Activated naive CD4-positive, alpha-beta T cell treated with anti-CD3 and anti-CD28 coated beads, Interleukin-2, amount 10 ng/mL, durations not matched to agents 7 days and 5 days (primary cell): ENCODE data around the gene KRTAP5-6.
"Not testable (repeated sequence)": the region's sequence is repeated elsewhere in the genome, so short reads cannot be mapped to it uniquely, and the experiment has no call there.

Experiments used
- CTCF ChIA-PET: fragments of 350-600 bp; sonication (Branson Sonifier 250); formaldehyde crosslinking; loops from one replicate; lab custom pipeline; 2021; ENCODE audit warnings: antibody characterized with exemption; lab: Charles Lee
- DNase-seq: peaks from one replicate; pipeline ENCODE4 v3.0.0-alpha.2; 2020
- H3K27ac Mint-ChIP-seq: one replicate; pipeline ENCODE4 v1.8.0; 2021; ENCODE audit warnings: mild to moderate bottlenecking, moderate library complexity, mixed read lengths
- H3K27me3 Mint-ChIP-seq: one replicate; pipeline ENCODE4 v1.8.0; 2021; ENCODE audit warnings: mild to moderate bottlenecking, mixed read lengths
- H3K36me3 Mint-ChIP-seq: one replicate; pipeline ENCODE4 v1.8.0; 2021; ENCODE audit warnings: mixed read lengths
- H3K4me1 Mint-ChIP-seq: one replicate; pipeline ENCODE4 v1.8.0; 2021; ENCODE audit warnings: mixed read lengths
- H3K4me3 Mint-ChIP-seq: one replicate; pipeline ENCODE4 v1.8.0; 2021; ENCODE audit warnings: mild to moderate bottlenecking, moderate library complexity, mixed read lengths
- H3K9me3 Mint-ChIP-seq: one replicate; pipeline ENCODE4 v1.8.0; 2021; ENCODE audit warnings: mixed read lengths

The KRTAP5-6 gene

DNA sequence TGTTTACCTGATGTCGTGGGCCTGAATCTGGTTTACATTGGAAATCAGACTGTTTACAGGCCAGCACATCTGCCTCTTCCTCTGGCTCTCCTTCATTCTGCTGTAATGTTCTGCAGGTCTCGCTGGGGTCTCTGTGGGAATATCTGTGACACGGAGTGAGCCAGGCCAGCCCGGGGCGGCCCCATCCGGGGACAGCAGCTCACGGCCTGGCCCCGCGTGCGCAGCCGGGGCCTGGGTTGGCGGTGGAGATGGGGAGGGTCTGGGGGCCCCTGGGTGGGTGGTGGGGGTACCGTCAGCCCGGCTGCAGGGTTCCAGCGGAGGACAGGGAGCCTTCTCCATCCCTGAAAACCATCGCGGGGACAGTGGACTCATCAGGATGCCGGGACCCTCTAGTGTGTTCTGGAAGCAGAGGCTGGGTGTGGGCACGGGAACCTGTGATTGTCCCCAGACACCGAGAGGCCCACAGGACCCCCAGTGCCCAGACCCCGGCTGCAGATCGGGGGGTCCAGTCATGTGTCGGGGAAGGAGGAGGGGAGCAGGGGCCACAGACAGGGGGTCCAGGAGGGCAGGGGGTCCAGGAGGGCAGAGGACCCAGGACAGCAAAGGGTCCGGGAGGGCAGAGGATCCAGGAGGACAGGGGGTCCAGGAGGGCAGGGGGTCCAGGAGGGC is 13.0 kb upstream of the KRTAP5-6 start:
- not testable (repeated sequence) for H3K36me3 Mint-ChIP-seq, H3K4me1 Mint-ChIP-seq, H3K4me3 Mint-ChIP-seq, H3K27ac Mint-ChIP-seq, DNase-seq, H3K9me3 Mint-ChIP-seq
- H3K27me3 Mint-ChIP-seq = peaks cover 13% of the 10 kb centered on the region
- CTCF ChIA-PET = interaction anchor here (3.1 kb wide), 1 partner anchor 31 kb away, joined by 10 read pairs; no protein-coding TSS in a partner anchor

DNA sequence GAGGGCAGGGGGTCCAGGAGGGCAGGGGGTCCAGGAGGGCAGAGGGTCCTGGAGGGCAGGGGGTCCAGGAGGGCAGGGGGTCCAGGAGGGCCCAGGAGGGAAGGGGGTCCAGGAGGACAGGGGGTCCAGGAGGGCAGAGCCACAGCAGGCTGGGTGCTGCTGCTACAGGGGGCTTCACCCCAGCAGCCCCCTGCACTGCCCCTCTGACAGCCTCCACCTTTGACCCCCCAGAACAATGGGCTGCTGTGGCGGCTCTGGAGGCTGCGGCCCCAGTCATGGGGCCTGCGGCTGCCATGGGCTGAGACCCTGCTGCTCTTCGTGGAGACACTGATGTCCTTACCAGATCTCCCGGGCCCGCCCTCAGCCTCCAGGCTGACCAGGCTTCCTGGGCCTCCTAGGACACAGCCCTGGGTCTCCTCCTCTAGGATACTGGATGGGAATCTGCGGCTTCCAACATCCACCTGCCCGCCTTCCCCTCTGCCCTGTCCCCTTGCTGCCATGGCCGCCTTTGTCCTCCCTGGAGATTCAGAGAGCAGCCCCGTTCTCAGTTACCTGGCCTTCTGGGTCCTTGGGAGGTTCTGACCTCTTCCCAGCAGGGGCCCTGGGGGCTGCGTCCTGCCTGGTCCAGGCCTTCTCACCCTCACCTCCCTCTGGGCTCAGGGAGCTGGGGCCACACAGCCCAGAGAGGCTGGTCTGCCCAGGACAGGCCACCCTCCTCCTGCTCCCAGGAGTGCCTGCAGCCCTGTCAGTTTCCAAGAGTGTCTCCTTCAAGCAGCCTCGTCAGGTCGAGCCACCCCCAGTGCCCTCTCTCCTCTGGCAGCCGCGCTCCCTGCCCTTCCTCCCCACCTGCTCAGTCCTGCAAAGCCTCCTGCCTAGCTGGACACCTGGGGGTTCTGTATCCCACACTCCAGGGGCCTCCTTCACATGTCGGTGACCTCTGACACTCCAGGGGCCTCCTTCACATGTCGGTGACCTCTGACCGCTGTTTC is 11.8 kb upstream of the KRTAP5-6 start:
- CTCF ChIA-PET, H3K36me3 Mint-ChIP-seq, DNase-seq, H3K27ac Mint-ChIP-seq, H3K4me1 Mint-ChIP-seq, H3K4me3 Mint-ChIP-seq, H3K9me3 Mint-ChIP-seq: not testable (repeated sequence)
- H3K27me3 Mint-ChIP-seq = peaks cover 25% of the 10 kb centered on the region

DNA sequence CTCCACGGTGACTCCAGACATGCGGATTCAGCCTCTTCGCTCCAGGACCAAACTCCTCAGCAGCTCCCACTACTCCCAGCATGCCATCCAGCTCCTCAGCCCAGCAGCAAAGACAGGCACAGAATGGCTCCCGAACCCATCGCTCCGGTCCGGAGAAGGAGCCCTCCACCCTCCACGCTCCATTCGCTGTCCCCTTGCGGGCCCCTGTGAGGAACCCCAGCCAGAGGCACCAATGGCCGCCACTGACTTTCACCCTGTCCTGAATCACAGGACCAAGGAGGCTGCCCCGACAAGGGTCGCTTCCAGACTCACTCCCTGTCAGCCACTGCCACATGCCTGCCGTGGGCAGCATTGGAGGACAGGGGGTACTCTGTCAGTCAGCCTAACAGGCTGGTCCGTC is 10.8 kb upstream of the KRTAP5-6 start:
- CTCF ChIA-PET, H3K27ac Mint-ChIP-seq, DNase-seq: not testable (repeated sequence)

DNA sequence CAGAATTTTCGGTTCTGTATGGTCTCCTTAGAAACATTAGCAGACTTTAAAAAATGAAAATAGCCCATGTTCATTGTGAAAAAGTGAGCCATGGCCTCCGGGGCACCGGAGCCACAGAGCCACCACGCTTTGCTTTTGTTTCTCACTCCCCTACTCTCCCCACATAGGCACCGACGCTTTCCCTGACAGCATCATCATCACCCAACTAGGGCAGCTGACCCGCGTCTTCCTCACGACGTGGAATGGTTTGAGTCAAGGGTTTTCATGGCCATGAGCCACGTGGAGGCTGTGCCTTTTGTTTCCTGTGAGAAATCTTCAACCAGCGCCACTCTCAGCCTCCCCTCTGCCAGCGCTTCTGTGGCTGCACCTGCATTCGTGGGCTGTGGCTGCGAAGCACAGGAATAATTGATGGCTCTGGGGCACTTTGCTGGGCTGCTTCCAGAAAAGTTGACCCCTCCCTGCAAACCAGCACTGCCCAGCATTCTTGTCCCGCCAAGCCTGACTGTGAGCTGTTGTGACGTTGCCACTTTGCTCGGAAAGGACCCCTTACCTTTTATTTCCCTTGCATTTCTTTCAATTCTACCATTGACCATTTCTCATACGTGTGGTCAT is 8.6 kb upstream of the KRTAP5-6 start:
- CTCF ChIA-PET, DNase-seq, H3K27ac Mint-ChIP-seq, H3K9me3 Mint-ChIP-seq, H3K4me1 Mint-ChIP-seq, H3K36me3 Mint-ChIP-seq, H3K4me3 Mint-ChIP-seq: not testable (repeated sequence)
- peaks cover 56% of the 10 kb centered on the region for H3K27me3 Mint-ChIP-seq

More for the DNA sequence above, 10.8 kb upstream of the KRTAP5-6 start:
- H3K4me3 Mint-ChIP-seq, H3K9me3 Mint-ChIP-seq, H3K4me1 Mint-ChIP-seq, H3K36me3 Mint-ChIP-seq: not testable (repeated sequence)
- peaks cover 35% of the 10 kb centered on the region for H3K27me3 Mint-ChIP-seq

DNA sequence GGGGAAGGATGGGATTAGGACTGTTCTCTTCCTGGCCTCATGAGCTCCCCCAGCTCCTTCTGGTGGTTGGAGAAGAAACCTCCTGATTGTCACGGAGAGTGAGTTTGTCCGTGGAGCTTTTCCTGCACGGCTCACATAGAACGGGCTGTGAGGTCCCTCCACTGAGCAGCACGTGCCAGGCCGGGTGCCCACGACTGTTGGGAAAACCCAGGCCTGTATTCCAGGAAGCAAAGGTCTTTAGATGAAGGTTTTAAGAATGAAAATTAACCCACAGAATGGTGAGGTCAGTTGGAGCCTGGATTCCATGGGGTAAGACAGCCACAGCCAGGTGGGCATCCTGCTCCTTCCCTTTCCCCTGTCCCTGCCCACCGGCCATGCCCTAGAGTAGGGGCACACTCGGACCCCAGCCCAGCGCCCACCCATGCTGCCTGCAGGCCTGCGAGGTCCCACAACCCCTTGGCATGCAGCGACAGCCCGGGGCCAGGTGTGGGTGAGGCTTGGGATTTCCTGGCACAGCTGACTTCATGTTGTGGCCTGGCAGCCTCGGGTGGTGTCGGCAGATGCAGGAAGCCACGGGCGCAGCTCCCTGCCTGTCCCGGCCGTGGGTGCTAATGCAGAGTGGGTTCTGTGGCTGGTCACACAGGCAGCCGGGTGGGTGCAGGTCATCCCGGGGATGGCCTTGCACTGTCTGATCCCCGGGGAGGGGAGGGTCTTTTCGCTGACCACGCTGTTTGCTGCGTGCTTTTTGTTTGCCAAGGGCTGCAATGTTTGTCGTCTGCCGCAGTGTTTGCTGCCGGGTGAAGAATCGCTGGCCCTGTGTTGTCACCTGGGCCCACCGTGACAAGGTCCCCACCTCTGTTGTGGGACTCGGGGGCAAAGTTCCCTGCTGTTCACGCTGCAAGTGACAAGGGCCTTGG is 7.5 kb upstream of the KRTAP5-6 start:
- CTCF ChIA-PET = interaction anchor here (6.8 kb wide), 1 partner anchor 143 kb away, joined by 341 read pairs; the partner anchor contains the start of gene SYT8
- H3K4me3 Mint-ChIP-seq, H3K4me1 Mint-ChIP-seq, H3K36me3 Mint-ChIP-seq, H3K27ac Mint-ChIP-seq, H3K9me3 Mint-ChIP-seq, DNase-seq: not testable (repeated sequence)
- peaks cover 60% of the 10 kb centered on the region for H3K27me3 Mint-ChIP-seq

DNA sequence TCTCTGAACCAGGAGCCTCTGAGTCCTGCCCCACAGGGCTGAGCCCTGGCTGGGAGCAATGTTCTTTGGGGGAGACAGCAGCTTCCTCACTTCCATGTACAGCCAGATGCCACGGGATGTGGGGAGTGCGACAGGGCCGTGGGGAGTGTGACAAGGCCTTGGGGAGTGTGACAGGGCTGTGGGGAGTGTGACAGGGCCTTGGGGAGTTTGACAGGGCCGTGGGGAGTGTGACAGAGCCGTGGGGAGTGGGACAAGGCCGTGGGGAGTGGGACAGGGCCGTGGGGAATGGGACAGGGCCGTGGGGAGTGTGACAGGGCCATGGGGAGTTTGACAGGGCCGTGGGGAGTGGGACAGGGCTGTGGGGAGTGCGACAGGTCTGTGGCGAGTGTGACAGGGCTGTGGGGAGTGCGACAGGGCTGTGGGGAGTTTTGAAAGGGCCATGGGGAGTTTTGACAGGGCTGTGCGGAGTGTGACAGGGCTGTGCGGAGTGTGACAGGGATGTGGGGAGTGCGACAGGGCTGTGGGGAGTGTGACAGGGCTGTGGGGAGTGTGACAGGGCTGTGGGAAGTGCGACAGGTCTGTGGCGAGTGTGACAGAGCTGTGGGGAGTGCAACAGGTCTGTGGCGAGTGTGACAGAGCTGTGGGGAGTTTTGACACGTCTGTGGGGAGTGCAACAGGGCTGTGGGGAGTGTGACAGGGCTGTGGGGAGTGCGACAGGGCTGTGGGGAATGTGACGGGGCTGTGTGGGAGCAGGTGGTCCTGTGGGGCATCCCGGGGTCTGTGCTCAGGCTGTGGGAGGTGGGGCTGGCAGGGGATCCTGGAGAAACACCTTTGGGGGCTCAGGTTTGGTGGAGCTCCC is 6.6 kb upstream of the KRTAP5-6 start:
- H3K4me3 Mint-ChIP-seq = no peak overlapping the region
- peaks cover 66% of the 10 kb centered on the region for H3K27me3 Mint-ChIP-seq
- CTCF ChIA-PET = interaction anchor here (1.3 to 6.8 kb wide), 5 partner anchors 12 to 462 kb away, joined by 4 to 341 read pairs (median 6); partner anchors contain the start of gene SYT8
- no peaks in the 10 kb centered on the region for H3K9me3 Mint-ChIP-seq
- H3K27ac Mint-ChIP-seq = no peak overlapping the region
- DNase-seq = no peak
- peaks cover 2% of the 10 kb centered on the region for H3K4me1 Mint-ChIP-seq
- no peaks in the 10 kb centered on the region for H3K36me3 Mint-ChIP-seq

DNA sequence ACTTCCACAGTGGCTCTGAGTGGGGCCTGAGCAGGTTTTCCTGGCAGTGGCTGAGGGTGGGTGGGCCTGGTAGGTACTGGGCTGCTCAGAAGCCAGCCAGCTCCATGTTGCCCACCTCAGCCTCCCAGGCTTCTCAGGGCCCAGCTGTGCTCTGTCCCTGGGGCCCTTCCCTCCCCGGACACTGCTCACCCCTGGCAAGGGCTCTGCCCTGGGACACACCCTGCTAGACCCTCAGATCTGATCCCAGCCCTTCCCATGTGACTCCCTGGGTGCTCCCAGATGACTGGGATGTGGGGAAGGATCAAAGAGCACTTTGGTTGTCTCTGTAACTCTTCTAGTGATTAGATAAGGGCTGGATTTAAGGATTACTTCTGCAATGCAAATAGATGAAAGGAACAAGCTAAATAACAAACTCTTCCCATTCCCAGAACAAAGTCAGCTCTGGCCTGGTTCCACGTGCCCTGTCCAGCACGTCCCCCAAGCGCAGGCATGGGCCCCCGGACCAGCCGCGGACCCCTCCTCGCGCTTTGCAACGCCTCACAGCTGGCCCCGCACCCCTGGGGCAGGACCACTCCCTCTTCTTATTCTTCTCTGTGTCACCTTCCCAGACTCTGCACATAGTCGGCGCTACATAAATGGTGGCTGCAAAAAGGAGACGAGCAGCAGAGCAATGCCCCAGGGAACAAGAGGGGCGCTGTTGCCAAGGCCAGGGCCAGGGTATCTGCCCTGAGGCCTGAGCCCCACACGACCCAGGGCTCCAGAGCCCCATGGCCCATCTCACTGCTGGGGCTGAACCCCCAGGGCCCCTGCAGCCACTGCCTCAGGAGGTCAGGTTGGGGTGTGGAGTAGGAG is 5.7 kb upstream of the KRTAP5-6 start:
- H3K27me3 Mint-ChIP-seq = peaks cover 71% of the 10 kb centered on the region
- peak overlapping the region; percentile 64 for H3K27ac Mint-ChIP-seq
- H3K9me3 Mint-ChIP-seq = no peaks in the 10 kb centered on the region
- H3K4me1 Mint-ChIP-seq = peaks cover 2% of the 10 kb centered on the region
- no peak overlapping the region for H3K4me3 Mint-ChIP-seq
- CTCF ChIA-PET = interaction anchor here (0.6 to 6.8 kb wide), 7 partner anchors 10 to 461 kb away, joined by 3 to 341 read pairs (median 5); partner anchors contain the start of gene SYT8
- no peak for DNase-seq
- no peaks in the 10 kb centered on the region for H3K36me3 Mint-ChIP-seq

DNA sequence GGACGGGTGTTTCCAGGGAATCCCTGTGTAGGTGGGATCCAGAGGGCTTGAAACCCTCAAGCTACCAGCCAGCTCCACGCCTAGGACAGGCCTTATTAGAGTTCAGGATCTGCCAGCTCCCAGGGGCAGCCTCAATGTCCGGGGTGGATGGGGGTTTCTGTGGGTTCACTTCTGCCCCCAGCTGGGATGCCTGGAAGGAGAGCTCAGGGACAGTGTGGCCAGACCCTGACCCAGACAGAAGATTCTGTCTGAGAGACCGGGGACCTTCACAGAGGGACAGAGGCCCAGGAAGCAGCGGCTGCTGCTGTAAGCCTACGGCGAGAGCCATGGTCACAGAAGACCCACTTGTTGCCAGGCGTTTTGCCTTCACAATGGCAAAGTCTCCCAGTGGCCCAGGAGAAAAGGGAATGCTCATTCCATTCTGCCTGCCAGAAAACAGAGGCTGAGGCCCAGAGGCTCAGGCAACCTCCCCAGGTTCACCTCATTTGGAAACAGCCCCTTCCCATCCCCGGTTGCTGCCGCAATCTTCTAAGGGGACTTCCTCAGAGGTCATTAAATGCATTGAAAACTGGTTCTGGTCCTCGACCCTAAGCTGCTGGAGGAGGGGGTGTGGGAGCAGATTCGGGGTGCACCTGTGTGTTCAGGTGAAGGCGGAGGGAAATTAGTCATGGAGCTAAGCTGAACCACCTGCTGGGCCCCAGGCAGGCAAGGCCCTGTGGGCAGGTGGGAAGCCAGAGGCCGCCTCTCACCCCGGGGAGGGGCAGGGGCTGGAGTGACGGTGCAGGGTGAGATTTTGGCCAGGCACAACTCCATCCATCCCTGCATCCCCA is 4.9 kb upstream of the KRTAP5-6 start:
- Mint-ChIP-seq H3K27me3 (peaks cover 77% of the 10 kb centered on the region), H3K4me1 (peaks cover 2% of the 10 kb centered on the region), H3K9me3 (no peaks in the 10 kb centered on the region), H3K36me3 (no peaks in the 10 kb centered on the region), H3K4me3 (no peak overlapping the region), H3K27ac (no peak overlapping the region)
- no peak for DNase-seq
- CTCF ChIA-PET = interaction anchor here (0.5 to 6.8 kb wide), 12 partner anchors 9 to 460 kb away, joined by 3 to 341 read pairs (median 5); partner anchors contain the start of gene SYT8

DNA sequence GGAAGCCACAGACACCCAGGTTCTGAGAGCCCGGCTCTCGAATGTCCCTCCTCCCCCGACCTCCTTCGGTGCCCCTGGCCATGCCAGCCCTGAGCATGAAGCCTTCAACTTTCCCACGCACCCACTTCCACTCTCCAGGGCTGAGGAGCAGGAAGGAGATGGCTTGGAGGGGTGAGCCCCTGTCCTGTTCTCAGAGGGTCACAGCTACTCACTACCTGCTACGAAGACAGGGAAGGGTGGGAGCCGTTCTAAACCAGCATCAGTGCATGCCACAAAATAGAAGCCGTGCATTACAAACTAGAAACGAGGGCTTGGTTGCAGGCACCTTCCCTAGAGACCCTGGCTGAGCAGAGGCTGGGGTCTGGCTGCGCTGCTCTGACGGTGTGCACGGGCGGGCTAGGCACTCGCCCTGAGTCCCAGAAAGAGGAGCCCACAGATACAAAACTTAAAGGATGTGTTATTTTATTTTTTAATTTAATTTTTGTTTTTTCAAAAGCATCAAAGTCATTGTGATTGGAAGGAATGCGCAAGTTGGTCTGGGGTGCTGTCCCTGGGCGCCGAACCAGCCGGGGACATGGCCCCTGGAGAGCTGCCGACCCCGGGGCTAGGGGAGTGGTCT is 4.2 kb upstream of the KRTAP5-6 start:
- no peak overlapping the region for H3K4me3 Mint-ChIP-seq
- no peak for DNase-seq
- peaks cover 81% of the 10 kb centered on the region for H3K27me3 Mint-ChIP-seq
- no peaks in the 10 kb centered on the region for H3K9me3 Mint-ChIP-seq
- no peaks in the 10 kb centered on the region for H3K36me3 Mint-ChIP-seq
- H3K4me1 Mint-ChIP-seq = peaks cover 2% of the 10 kb centered on the region
- CTCF ChIA-PET = interaction anchor here (0.9 to 6.8 kb wide), 23 partner anchors 8 to 463 kb away, joined by 3 to 341 read pairs (median 5); partner anchors contain the start of gene SYT8
- H3K27ac Mint-ChIP-seq = no peak overlapping the region

DNA sequence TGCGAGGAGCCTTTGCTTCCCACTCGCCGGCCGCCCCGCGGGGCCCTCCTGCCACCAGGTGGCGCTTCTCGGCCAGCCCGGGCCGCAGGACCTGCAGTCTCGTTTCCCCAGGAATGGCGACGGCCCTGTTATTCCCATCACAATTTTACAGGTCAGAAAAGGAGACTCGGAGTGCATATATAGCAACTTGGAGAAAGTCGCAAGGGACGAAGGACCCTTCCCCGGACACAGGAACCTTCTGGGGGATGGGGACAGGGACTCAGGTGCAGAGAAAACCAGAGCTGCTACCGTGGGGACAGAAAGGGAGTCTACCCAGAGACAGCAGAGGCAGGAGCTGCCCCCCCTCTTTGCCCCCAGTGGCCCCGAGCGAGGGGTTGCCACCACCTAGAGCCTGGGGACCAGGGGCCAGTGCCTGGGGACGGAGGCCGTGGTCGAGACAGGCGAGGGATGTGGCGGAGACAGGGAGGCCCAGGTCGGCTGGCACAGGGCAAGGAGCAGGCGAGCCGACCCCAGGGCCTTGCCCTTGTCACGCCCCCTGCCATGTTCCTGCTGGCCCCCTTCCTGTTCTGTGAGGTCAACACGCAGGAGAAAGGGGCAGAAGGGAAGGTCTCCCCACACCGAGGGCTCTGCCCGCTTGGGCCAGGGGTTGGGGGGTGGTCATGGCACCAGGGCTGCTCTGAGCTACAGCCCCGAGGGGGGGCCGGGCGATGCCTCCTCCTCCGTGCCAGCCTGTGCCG is 3.5 kb upstream of the KRTAP5-6 start:
- CTCF ChIA-PET = interaction anchor here (0.7 to 6.8 kb wide), 39 partner anchors 12 to 462 kb away, joined by 3 to 341 read pairs (median 4); partner anchors contain the start of gene SYT8
- Mint-ChIP-seq H3K36me3 (no peaks in the 10 kb centered on the region), H3K27me3 (peaks cover 79% of the 10 kb centered on the region), H3K9me3 (no peaks in the 10 kb centered on the region), H3K4me1 (peaks cover 2% of the 10 kb centered on the region), H3K4me3 (no peak overlapping the region), H3K27ac (no peak overlapping the region)
- peak; percentile 74 for DNase-seq
